Keratinocyte (primary cell): ENCODE data around the gene RASAL2. TPM values are rescaled to one million over a fixed set of nuclear protein-coding genes. Genes with fewer than 3 reads are reported as not detected.

Experiments
- DNase-seq: peaks from one replicate; pipeline ENCODE4 v3.0.0-alpha.2; 2011; ENCODE audit warnings: low read depth, missing footprints, low spot score
- FAIRE-seq: peaks from 2 replicates; lab custom pipeline; 2011; peaks lifted over from hg19 to GRCh38; lab: Jason Lieb, UNC
- H2AFZ ChIP-seq: 2 replicates; pipeline ENCODE4 v1.6.0; 2012; ENCODE audit warnings: low read length, control low read depth, inconsistent platforms; ENCODE audit not compliant: control insufficient read depth
- H3K27ac ChIP-seq: 2 replicates; pipeline ENCODE4 v1.5.1; 2011; ENCODE audit warnings: low read length; ENCODE audit not compliant: control insufficient read depth, insufficient read depth
- H3K27me3 ChIP-seq: 3 replicates; pipeline ENCODE4 v1.6.0; 2011; ENCODE audit warnings: low read length; ENCODE audit not compliant: control insufficient read depth, insufficient read depth; ENCODE audit errors: extremely low read depth
- H3K36me3 ChIP-seq, 2 experiments: 2 replicates in 1 of 2; 3 replicates in 1 of 2; pipeline ENCODE4 v1.5.1; 2011; ENCODE audit warnings: low read length in 2 of 2, mild to moderate bottlenecking in 1 of 2; ENCODE audit not compliant: control insufficient read depth in 2 of 2, insufficient read depth in 2 of 2; ENCODE audit errors: extremely low read depth in 1 of 2
- H3K4me1 ChIP-seq: 3 replicates; pipeline ENCODE4 v1.5.1; 2011; ENCODE audit warnings: low read length; ENCODE audit not compliant: control insufficient read depth, insufficient read depth; ENCODE audit errors: extremely low read depth
- H3K4me2 ChIP-seq: 3 replicates; pipeline ENCODE4 v1.6.0; 2011; ENCODE audit warnings: low read depth, low read length; ENCODE audit not compliant: control insufficient read depth, insufficient read depth; ENCODE audit errors: extremely low read depth
- H3K4me3 ChIP-seq, 3 experiments: fragments of 200-600 bp in 1 of 3; sonication (generic) in 1 of 3; 2 replicates in 2 of 3; 3 replicates in 1 of 3; pipeline ENCODE4 v1.5.1; 2011 to 2016; ENCODE audit warnings: low read length in 3 of 3, mild to moderate bottlenecking in 3 of 3, control low read depth in 2 of 3, inconsistent platforms in 1 of 3, low read depth in 1 of 3, mixed read lengths in 1 of 3, mixed run types in 1 of 3, moderate library complexity in 1 of 3; ENCODE audit not compliant: control insufficient read depth in 2 of 3, insufficient read depth in 2 of 3; ENCODE audit errors: extremely low read depth in 1 of 3
- H3K79me2 ChIP-seq: 2 replicates; pipeline ENCODE4 v1.6.0; 2012; ENCODE audit warnings: low read length; ENCODE audit not compliant: control insufficient read depth, insufficient read depth
- H3K9ac ChIP-seq: 3 replicates; pipeline ENCODE4 v1.6.0; 2011; ENCODE audit warnings: low read length; ENCODE audit not compliant: control insufficient read depth, insufficient read depth; ENCODE audit errors: extremely low read depth
- H3K9me1 ChIP-seq: 3 replicates; pipeline ENCODE4 v1.6.0; 2011; ENCODE audit warnings: low read length; ENCODE audit not compliant: control insufficient read depth, insufficient read depth; ENCODE audit errors: extremely low read depth
- H3K9me3 ChIP-seq: 2 replicates; pipeline ENCODE4 v1.5.1; 2012; ENCODE audit warnings: low read depth, low read length; ENCODE audit not compliant: control insufficient read depth
- H4K20me1 ChIP-seq: 3 replicates; pipeline ENCODE4 v1.6.0; 2011; ENCODE audit warnings: low read length; ENCODE audit not compliant: control insufficient read depth, insufficient read depth; ENCODE audit errors: extremely low read depth
- CTCF ChIP-seq, 3 experiments: IDR thresholded peaks in 1 of 3; conservative IDR thresholded peaks in 1 of 3; optimal IDR thresholded peaks in 1 of 3; 2 replicates in 2 of 3; 3 replicates in 1 of 3; pipeline versions ENCODE3 to v1.5.1; 2011; ENCODE audit warnings: low read length in 3 of 3, mild to moderate bottlenecking in 3 of 3, moderate library complexity in 2 of 3, control low read depth in 1 of 3, inconsistent platforms in 1 of 3; ENCODE audit not compliant: insufficient read depth in 2 of 3; ENCODE audit errors: extremely low read depth in 1 of 3
- EZH2 ChIP-seq: IDR thresholded peaks from one replicate; pipeline ENCODE4 v1.6.1; 2012; ENCODE audit warnings: inconsistent platforms, mild to moderate bottlenecking, low read length, moderate library complexity
- dilution Hi-C: fragments of 300-500 bp; cut with MboI; formaldehyde crosslinking; loops from one replicate; pipeline ENCODE4 v1.7.0; 2020; ENCODE audit warnings: low sequenced_read_pairs; ENCODE audit not compliant: extremely low pct_ligation_motif_present
- polyA plus RNA-seq, 5 experiments: library from polyadenylated mRNA; depleted of rRNA in 3 of 5; stranded (reverse) in 3 of 5; stranded (forward) in 1 of 5; unstranded in 1 of 5; fragments of >200 nt; gene quantifications; 1 replicate in 1 of 5; 2 replicates in 3 of 5; 3 replicates in 1 of 5; pipeline versions ENCODE4 v1.2.1 to v1.2.3, GENCODE V29; 2011 to 2012; ENCODE audit warnings: missing spikeins in 2 of 5, low read depth in 1 of 5, low replicate concordance in 1 of 5

The RASAL2 gene
- polyA plus RNA-seq, 1 donor (not counting 4 experiments of a cell fraction or from before 2014, with no cell fraction given), result 27.2 TPM

GRCh38 chr1:178396789-178397188 lies 302.9 kb downstream of the RASAL2 start:
- no peaks in the 10 kb centered on the region for H3K27me3 ChIP-seq
- dilution Hi-C loops, result no loop called here
- no peaks in the 10 kb centered on the region for H4K20me1 ChIP-seq
- peaks cover 25% of the 10 kb centered on the region for H3K4me1 ChIP-seq
- FAIRE-seq (no peak), DNase-seq (no peak)
- no peak overlapping the region for H3K27ac ChIP-seq
- peaks cover 8% of the 10 kb centered on the region for H3K79me2 ChIP-seq
- H2AFZ ChIP-seq, result no peak overlapping the region
- H3K9me1 ChIP-seq, result no peaks in the 10 kb centered on the region
- no peak overlapping the region for H3K4me3 ChIP-seq
- no peak overlapping the region for H3K9ac ChIP-seq
- peaks cover 0 to 2% of the 10 kb centered on the region in 2 experiments for H3K36me3 ChIP-seq
- no peaks in the 10 kb centered on the region for H3K9me3 ChIP-seq
- TF ChIP-seq EZH2, result no peak
- TF ChIP-seq CTCF (optimal IDR thresholded peaks at IDR 0.05 in 1 of 3, IDR thresholded peaks at IDR 0.05 in 1 of 3, conservative IDR thresholded peaks at IDR 0.05 in 1 of 3; ENCODE audit: extremely low read depth in 1 of 3, insufficient read depth in 2 of 3, low read length in 3 of 3), result no peak
- H3K4me2 ChIP-seq, result no peak overlapping the region

GRCh38 chr1:178397678-178398077 lies 303.8 kb downstream of the RASAL2 start:
- H3K4me1 ChIP-seq, result peaks cover 25% of the 10 kb centered on the region
- peak; percentile 71 for FAIRE-seq
- peak overlapping the region; percentile 48 for H3K27ac ChIP-seq
- peak; percentile 52 for DNase-seq
- H4K20me1 ChIP-seq, result no peaks in the 10 kb centered on the region
- H3K9me3 ChIP-seq, result no peaks in the 10 kb centered on the region
- peaks cover 0 to 2% of the 10 kb centered on the region in 2 experiments for H3K36me3 ChIP-seq
- H3K79me2 ChIP-seq, result peaks cover 8% of the 10 kb centered on the region
- H2AFZ ChIP-seq, result no peak overlapping the region
- dilution Hi-C loops, result no loop called here
- H3K4me3 ChIP-seq, result no peak overlapping the region
- H3K9me1 ChIP-seq, result no peaks in the 10 kb centered on the region
- H3K27me3 ChIP-seq, result no peaks in the 10 kb centered on the region
- H3K9ac ChIP-seq, result no peak overlapping the region
- peak overlapping the region; percentile 65 for H3K4me2 ChIP-seq
- TF ChIP-seq EZH2 (no peak), CTCF (optimal IDR thresholded peaks at IDR 0.05 in 1 of 3, IDR thresholded peaks at IDR 0.05 in 1 of 3, conservative IDR thresholded peaks at IDR 0.05 in 1 of 3; ENCODE audit: extremely low read depth in 1 of 3, insufficient read depth in 2 of 3, low read length in 3 of 3) (no peak)
